ENCODE results near the gene LMOD3. TPM values are rescaled to one million over a fixed set of nuclear protein-coding genes. Genes with fewer than 3 reads are reported as not detected.

Gene LMOD3
- total and polyA plus RNA-seq, 7 experiments from 2014 or later = 0.05 TPM; not detected in 6

GRCh38 chr3:69058180-69058946, 64.0 kb downstream of the LMOD3 start:
- intact Hi-C loops (cut with micrococcal nuclease) = loop anchor here in 1 of 2 donors (1.0 kb wide), 1 partner anchor 22 kb away; the partner anchor contains the start of gene UBA3
- peaks cover 18 to 45% (median 30%) of the 10 kb centered on the region in 7 donors for H3K4me1 Mint-ChIP-seq
- DNase-seq (peak in 6 of 9 donors; percentile 41 to 57 (median 48)), ATAC-seq (peak; percentile 97)
- peaks cover 13 to 19% of the 10 kb centered on the region in 2 donors for H3K4me1 ChIP-seq (ENCODE audit: control insufficient read depth in 2 of 2, insufficient read depth in 2 of 2, low read length in 2 of 2)
- H3K27me3 ChIP-seq (ENCODE audit: control insufficient read depth in 2 of 2, insufficient read depth in 2 of 2, low read length in 2 of 2) = no peaks in the 10 kb centered on the region
- H3K36me3 ChIP-seq (ENCODE audit: control insufficient read depth in 2 of 3, insufficient read depth in 3 of 3, low read length in 3 of 3) = peaks cover 8 to 27% (median 24%) of the 10 kb centered on the region in 3 experiments
- H3K36me3 Mint-ChIP-seq = peaks cover 17 to 46% (median 38%) of the 10 kb centered on the region in 5 donors
- H3K27me3 Mint-ChIP-seq = no peaks in the 10 kb centered on the region
- ChIA-PET POLR2A (interaction anchor here (0.6 to 2.7 kb wide), 10 partner anchors 12 to 243 kb away, joined by 3 to 25 read pairs (median 5); partner anchors contain the start of genes ARL6IP5 and EOGT), CTCF (interaction anchor here (0.9 to 1.5 kb wide), 3 partner anchors 26 to 34 kb away, joined by 3 read pairs; partner anchors contain the start of gene ARL6IP5)
- H3K4me3 ChIP-seq (ENCODE audit: low read length) = peak overlapping the region; percentile 12
- peak overlapping the region; percentile 77 to 94 (median 92) for H3K27ac Mint-ChIP-seq
- peak overlapping the region; percentile 75 for H3K27ac ChIP-seq (ENCODE audit: low read depth, low read length)
- H3K9me3 ChIP-seq (ENCODE audit: control insufficient read depth in 2 of 3, low read length in 3 of 3) = no peaks in the 10 kb centered on the region
- H3K4me3 Mint-ChIP-seq = peak overlapping the region; percentile 2 to 82 (median 60)
- peaks cover 0 to 8% (median 0%) of the 10 kb centered on the region in 11 donors for H3K9me3 Mint-ChIP-seq

Other genes with a start within 250 kb of the LMOD3 start
- not detected for gene TAFA4, start 190.0 kb downstream of the LMOD3 start, total RNA-seq
- not detected for gene TAFA4, start 190.0 kb downstream of the LMOD3 start, polyA plus RNA-seq
- 10 to 100 TPM; 10.1 to 19.1 (median 13.1) TPM for gene EOGT, start 108.9 kb downstream of the LMOD3 start, total RNA-seq
- 10 to 100 TPM in 1 of 2 donors, 1 to 10 TPM in 1; 6.8 to 10.5 TPM for gene EOGT, start 108.9 kb downstream of the LMOD3 start, polyA plus RNA-seq
- gene TMF1, start 70.3 kb downstream of the LMOD3 start, total RNA-seq = 10 to 100 TPM; 41.3 to 71.8 (median 52.8) TPM
- gene TMF1, start 70.3 kb downstream of the LMOD3 start, polyA plus RNA-seq = 10 to 100 TPM; 36.1 to 37.8 TPM
- gene UBA3, start 42.2 kb downstream of the LMOD3 start, total RNA-seq = 100 to 1,000 TPM in 1 of 5 experiments, 10 to 100 TPM in 4; 51.1 to 120 (median 70.8) TPM
- gene UBA3, start 42.2 kb downstream of the LMOD3 start, polyA plus RNA-seq = 10 to 100 TPM; 36.6 to 44.8 TPM
- 100 to 1,000 TPM in 4 of 5 experiments, 10 to 100 TPM in 1; 75.8 to 226 (median 119) TPM for gene ARL6IP5, start 37.7 kb downstream of the LMOD3 start, total RNA-seq
- gene ARL6IP5, start 37.7 kb downstream of the LMOD3 start, polyA plus RNA-seq = 100 to 1,000 TPM; 330 to 457 TPM